ENCODE measurements around the gene ADAM19. TPM values are rescaled to one million over a fixed set of nuclear protein-coding genes. Genes with fewer than 3 reads are reported as not detected.

Gene ADAM19
- total RNA-seq, 2 donors from 2014 or later = 2.9 to 12.8 TPM

GRCh38 chr5:157607371-157608161, 32.0 kb upstream of the ADAM19 start:
- Histone ChIP-seq H3K27me3 (no peaks in the 10 kb centered on the region), H3K4me1 (no peaks in the 10 kb centered on the region), H3K9ac (ENCODE audit: low read depth in 2 of 2, low read length in 2 of 2) (no peak overlapping the region), H3K9me3 (no peaks in the 10 kb centered on the region), H3K27ac (no peak overlapping the region), H3K4me3 (no peak overlapping the region), H3K36me3 (no peaks in the 10 kb centered on the region)
- no peak for TF ChIP-seq CTCF (IDR thresholded peaks at IDR 0.05)
- intact Hi-C loops (cut with DNase I) = no loop called here
- DNase-seq = no peak

- no peak for DNase-seq
- TF ChIP-seq CTCF (IDR thresholded peaks at IDR 0.05) = no peak
- Histone ChIP-seq H3K4me1 (no peaks in the 10 kb centered on the region), H3K27ac (no peak overlapping the region), H3K4me3 (no peak overlapping the region), H3K9me3 (no peaks in the 10 kb centered on the region), H3K36me3 (no peaks in the 10 kb centered on the region), H3K9ac (ENCODE audit: low read depth in 2 of 2, low read length in 2 of 2) (no peak overlapping the region), H3K27me3 (no peaks in the 10 kb centered on the region)
- intact Hi-C loops (cut with DNase I) = no loop called here
Observed at GRCh38 chr5:157606046-157606445, 30.5 kb upstream of the ADAM19 start.

- no peak overlapping the region for H3K27ac ChIP-seq
- no peak overlapping the region for H3K4me3 ChIP-seq
- H3K4me1 ChIP-seq = no peaks in the 10 kb centered on the region
- TF ChIP-seq CTCF (IDR thresholded peaks at IDR 0.05) = no peak
- H3K9me3 ChIP-seq = no peaks in the 10 kb centered on the region
- no peak for DNase-seq
- H3K27me3 ChIP-seq = no peaks in the 10 kb centered on the region
- no peak overlapping the region for H3K9ac ChIP-seq (ENCODE audit: low read depth in 2 of 2, low read length in 2 of 2)
- intact Hi-C loops (cut with DNase I) = no loop called here
- no peaks in the 10 kb centered on the region for H3K36me3 ChIP-seq
Observed at GRCh38 chr5:157603333-157604190, 28.0 kb upstream of the ADAM19 start.

GRCh38 chr5:157602505-157602904, 26.9 kb upstream of the ADAM19 start:
- no peaks in the 10 kb centered on the region for H3K4me1 ChIP-seq
- no peak for DNase-seq
- intact Hi-C loops (cut with DNase I) = no loop called here
- H3K36me3 ChIP-seq = no peaks in the 10 kb centered on the region
- no peak for TF ChIP-seq CTCF (IDR thresholded peaks at IDR 0.05)
- H3K4me3 ChIP-seq = no peak overlapping the region
- no peak overlapping the region for H3K9ac ChIP-seq (ENCODE audit: low read depth in 2 of 2, low read length in 2 of 2)
- H3K9me3 ChIP-seq = no peaks in the 10 kb centered on the region
- H3K27ac ChIP-seq = no peak overlapping the region
- no peaks in the 10 kb centered on the region for H3K27me3 ChIP-seq

GRCh38 chr5:157600252-157600651, 24.7 kb upstream of the ADAM19 start:
- Histone ChIP-seq H3K4me3 (no peak overlapping the region), H3K27ac (no peak overlapping the region), H3K36me3 (no peaks in the 10 kb centered on the region), H3K9ac (ENCODE audit: low read depth in 2 of 2, low read length in 2 of 2) (no peak overlapping the region), H3K27me3 (no peaks in the 10 kb centered on the region), H3K9me3 (no peaks in the 10 kb centered on the region), H3K4me1 (no peaks in the 10 kb centered on the region)
- no peak for DNase-seq
- intact Hi-C loops (cut with DNase I) = no loop called here
- no peak for TF ChIP-seq CTCF (IDR thresholded peaks at IDR 0.05)

All from colonic mucosa (tissue), 4 donors.